K562 (cell line): ENCODE measurements around the gene PDE4A. TPM values are rescaled to one million over a fixed set of nuclear protein-coding genes. Genes with fewer than 3 reads are reported as not detected.

Source experiments
- ATAC-seq: fragments of 200-7000 bp; cut with Tn5 transposase; 3 replicates; pipeline ENCODE4 v1.9.1; 2020; ENCODE audit warnings: moderate library complexity
- BruUV-seq: library from RNA; stranded (reverse); fragments of 400-500 nt; replicated peaks from 2 replicates; lab custom pipeline; 2021; lab: Mats Ljungman, UMichigan
- CTCF ChIA-PET: fragments of 300-600 bp; formaldehyde crosslinking; extraction: SDS; loops from one replicate; lab custom pipeline; 2021; ENCODE audit warnings: low intra/inter-chr PET ratio; lab: Yijun Ruan, JAX
- POLR2A ChIA-PET: fragments of 300-600, 350-650 bp; sonication (Branson Sonifier 250); formaldehyde crosslinking; extraction: SDS; loops from one replicate; lab custom pipeline; 2021; ENCODE audit warnings: antibody characterized with exemption, inconsistent platforms; lab: Yijun Ruan, JAX
- DNase-seq, 4 experiments: peaks; one replicate each; pipeline versions ENCODE4 v3.0.0 to v3.0.0-alpha.2; 2011 to 2018; ENCODE audit warnings: low spot score in 3 of 4, mixed read lengths in 3 of 4; ENCODE audit errors: extremely low read depth in 1 of 4
- FAIRE-seq: peaks from 2 replicates; lab custom pipeline; 2011; peaks lifted over from hg19 to GRCh38; lab: Jason Lieb, UNC
- H2AFZ ChIP-seq: 2 replicates; pipeline ENCODE4 v1.6.0; 2011; ENCODE audit warnings: low read depth, low read length, control low read depth, inconsistent platforms
- H3K27ac ChIP-seq: fragments of 200-600 bp; 3 replicates; pipeline ENCODE4 v1.8.0; 2011; ENCODE audit warnings: low read depth, mild to moderate bottlenecking, control low read depth, inconsistent platforms, low read length, moderate library complexity, mixed read lengths; ENCODE audit errors: extremely low read depth
- H3K27me3 ChIP-seq, 2 experiments: fragments of 300-600 bp in 1 of 2; 2 replicates in 1 of 2; 3 replicates in 1 of 2; pipeline versions ENCODE4 v1.6.0 to v1.8.0; 2011; ENCODE audit warnings: inconsistent platforms in 2 of 2, low read length in 2 of 2, mild to moderate bottlenecking in 1 of 2, mixed read lengths in 1 of 2, moderate library complexity in 1 of 2; ENCODE audit not compliant: control insufficient read depth in 2 of 2, insufficient read depth in 2 of 2
- H3K36me3 ChIP-seq: fragments of 300-600 bp; 3 replicates; pipeline ENCODE4 v1.8.0; 2011; ENCODE audit warnings: mild to moderate bottlenecking, low read length, inconsistent platforms; ENCODE audit not compliant: control insufficient read depth, insufficient read depth
- H3K4me1 ChIP-seq, 2 experiments: fragments of 200-600 bp in 1 of 2; replicated peaks in 1 of 2; 2 replicates in 1 of 2; 3 replicates in 1 of 2; pipeline versions ENCODE4 v1.5.1 to v1.8.0; 2011; ENCODE audit warnings: inconsistent platforms in 2 of 2, low read length in 2 of 2, mild to moderate bottlenecking in 1 of 2, mixed read lengths in 1 of 2, moderate library complexity in 1 of 2; ENCODE audit not compliant: control insufficient read depth in 2 of 2, insufficient read depth in 2 of 2
- H3K4me2 ChIP-seq: 2 replicates; pipeline ENCODE4 v1.6.1; 2011; ENCODE audit warnings: low read length, control low read depth, inconsistent platforms, mixed read lengths; ENCODE audit not compliant: insufficient read depth
- H3K4me3 ChIP-seq: fragments of 200-600 bp; sonication (generic), shearing (Covaris generic); 2 replicates; pipeline ENCODE4 v1.5.1; 2016; ENCODE audit warnings: control low read depth, inconsistent platforms
- H3K79me2 ChIP-seq: fragments of 200-600 bp; 3 replicates; pipeline ENCODE4 v1.8.0; 2011; ENCODE audit warnings: low read length, inconsistent platforms; ENCODE audit not compliant: control insufficient read depth, insufficient read depth
- H3K9ac ChIP-seq, 2 experiments: 2 replicates each; pipeline versions ENCODE4 v1.6.0 to v1.6.1; 2011; ENCODE audit warnings: low read depth in 2 of 2, low read length in 2 of 2, control low read depth in 1 of 2, inconsistent platforms in 1 of 2, mild to moderate bottlenecking in 1 of 2, mixed read lengths in 1 of 2; ENCODE audit not compliant: insufficient read depth in 1 of 2
- H3K9me1 ChIP-seq: one replicate; pipeline ENCODE4 v1.6.0; 2011; ENCODE audit warnings: inconsistent platforms, mild to moderate bottlenecking, low read length, moderate library complexity; ENCODE audit not compliant: control insufficient read depth, insufficient read depth
- H3K9me3 ChIP-seq: replicated peaks from 2 replicates; pipeline ENCODE4 v1.5.1; 2011; ENCODE audit warnings: low read depth, low read length, inconsistent platforms; ENCODE audit not compliant: control insufficient read depth, insufficient read depth
- H4K20me1 ChIP-seq: replicated peaks from 2 replicates; pipeline ENCODE4 v1.6.1; 2011; ENCODE audit warnings: low read length, inconsistent platforms, mixed read lengths; ENCODE audit not compliant: control insufficient read depth, insufficient read depth
- ATF1 ChIP-seq, 2 experiments: fragments of 450-650 bp in 1 of 2; IDR thresholded peaks; 2 replicates each; pipeline ENCODE4 v1.6.1; 2016; ENCODE audit warnings: missing compliant biosample characterization in 1 of 2, missing genetic modification characterization in 1 of 2
- IFI16 ChIP-seq: fragments of 250-450 bp; sonication (Bioruptor Pico); IDR thresholded peaks from 2 replicates; pipeline ENCODE4 v2.1.2; 2022; ENCODE audit warnings: mild to moderate bottlenecking, inconsistent platforms
- KAT7 ChIP-seq: sonication (generic); formaldehyde crosslinking; IDR thresholded peaks from 2 replicates; pipeline ENCODE4 v1.8.0; 2022; ENCODE audit warnings: missing genetic modification reagents, mild to moderate bottlenecking, borderline replicate concordance
- KDM5B ChIP-seq: fragments of 200-600 bp; sonication (generic); IDR thresholded peaks from 2 replicates; pipeline ENCODE4 v1.6.1; 2012; ENCODE audit warnings: low read depth, mild to moderate bottlenecking, moderate library complexity, low read length, control low read depth, inconsistent platforms; ENCODE audit not compliant: insufficient replicate concordance
- RAD21 ChIP-seq, 2 experiments: fragments of 250-450 bp in 1 of 2; fragments of 450-650 bp in 1 of 2; sonication (Bioruptor Pico) in 1 of 2; formaldehyde crosslinking in 1 of 2; IDR thresholded peaks in 1 of 2; conservative IDR thresholded peaks in 1 of 2; 2 replicates each; pipeline versions ENCODE4 v1.4.0 to v1.8.0; 2020 to 2022; ENCODE audit warnings: mild to moderate bottlenecking in 2 of 2, moderate library complexity in 1 of 2
- SMC3 ChIP-seq: conservative IDR thresholded peaks from 2 replicates; pipeline ENCODE4 v1.6.1; 2011; ENCODE audit warnings: low read depth, low read length, improper control_type of control experiment; ENCODE audit not compliant: insufficient read depth
- ZNF347 ChIP-seq: fragments of 450-650 bp; formaldehyde crosslinking; IDR thresholded peaks from 2 replicates; pipeline ENCODE4 v1.4.0; 2020; ENCODE audit warnings: low read depth, mild to moderate bottlenecking, moderate library complexity
- WGBS: fragments of 100-300 bp; shearing (Covaris generic); methylation state at CpG from one replicate; pipeline ENCODE4 v1.1.6; 2016; ENCODE audit warnings: low coverage, mixed read lengths; ENCODE audit not compliant: insufficient coverage; ENCODE audit errors: missing lambda C conversion rate; 5-methylcytosine and 5-hydroxymethylcytosine counted together
- in situ Hi-C: fragments of 300-500 bp; cut with MboI; formaldehyde crosslinking; loops from 4 replicates; pipeline ENCODE4 v1.15.0; 2018; ENCODE audit warnings: inconsistent platforms, mixed read lengths
- intact Hi-C: fragments of 100-400 bp; cut with micrococcal nuclease; formaldehyde crosslinking; loops from 2 replicates; pipeline ENCODE4 v1.14.2; 2022
- polyA plus RNA-seq, 8 experiments: library from polyadenylated mRNA; depleted of rRNA in 4 of 8; stranded (reverse) in 5 of 8; unstranded in 3 of 8; fragments of >200 nt; fragmentation: Nextera tagmentation in 2 of 8; fragmentation: Illumina TruSeq in 1 of 8; extraction: Ambion mirVana in 2 of 8; extraction: Trizol in 1 of 8; gene quantifications; 2 replicates each; pipeline versions ENCODE4 v1.2.1 to v1.2.3, GENCODE V29; 2011 to 2014; ENCODE audit warnings: inconsistent platforms in 1 of 8, missing spikeins in 1 of 8
- total RNA-seq, 7 experiments: library from RNA; depleted of rRNA in 6 of 7; stranded (reverse); fragments of >200 nt in 6 of 7; fragmentation: Illumina TruSeq in 2 of 7; extraction: Trizol in 2 of 7; gene quantifications; 2 replicates each; pipeline versions ENCODE4 v1.2.1 to v1.2.3, GENCODE V29; 2011 to 2021; ENCODE audit warnings: low replicate concordance in 1 of 7
- TF ChIP-seq, protein P1 (sequence below): IDR thresholded peaks from 3 replicates; pipeline ENCODE4 v1.6.1; 2011; ENCODE audit warnings: borderline replicate concordance, mild to moderate bottlenecking, moderate library complexity; ENCODE audit not compliant: insufficient read length; ENCODE audit errors: extremely low read depth
- TF ChIP-seq, protein P2 (sequence below): IDR thresholded peaks from 2 replicates; pipeline ENCODE4 v1.6.1; 2012; ENCODE audit warnings: low read depth, low read length, improper control_type of control experiment, borderline replicate concordance
- TF ChIP-seq, protein P3 (sequence below), 3 experiments: IDR thresholded peaks in 2 of 3; conservative IDR thresholded peaks in 1 of 3; 2 replicates each; pipeline ENCODE4 v1.5.1; 2011 to 2012; ENCODE audit warnings: low read length in 3 of 3, mild to moderate bottlenecking in 3 of 3, control low read depth in 2 of 3, improper control_type of control experiment in 1 of 3, inconsistent platforms in 1 of 3, low read depth in 1 of 3, mixed read lengths in 1 of 3, moderate library complexity in 1 of 3; ENCODE audit not compliant: insufficient read depth in 2 of 3

Gene PDE4A
- total and polyA plus RNA-seq, 9 of the 15 experiments (the other 6 are each of a cell fraction or from before 2014, with no cell fraction given): 0.66 to 26.9 (median 4.6) TPM

DNA sequence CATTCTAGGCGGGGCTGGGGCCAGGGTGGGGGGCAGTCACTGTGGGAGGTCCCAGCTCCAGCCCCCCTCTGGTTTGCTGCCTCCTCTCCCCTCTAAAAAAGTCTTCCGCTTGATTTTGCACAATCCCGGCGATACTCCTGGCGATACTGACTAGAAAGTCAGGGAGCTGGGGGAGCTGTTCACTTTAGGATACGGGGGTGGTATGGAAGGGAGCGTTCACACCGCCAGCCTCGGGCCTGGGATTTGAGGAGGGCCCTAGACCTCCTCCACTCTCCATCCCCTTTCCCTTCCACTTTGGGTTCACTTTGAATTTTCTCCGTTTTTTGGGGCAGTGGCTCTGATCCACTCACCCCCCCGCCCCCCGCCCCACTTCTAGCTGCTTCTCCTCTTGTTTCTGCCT lies 47.8 kb downstream of the PDE4A start (continued):
- no peak for TF ChIP-seq KDM5B
- TF ChIP-seq ATF1 (CRISPR knock-in tag; IDR thresholded peaks at IDR 0.05): no peak
- TF ChIP-seq ATF1 (tag; IDR thresholded peaks at IDR 0.05): no peak
- no peak for TF ChIP-seq SMC3
- no peak for TF ChIP-seq ZNF347 (CRISPR knock-in tag)
- TF ChIP-seq IFI16 (CRISPR knock-in tag): no peak
- TF ChIP-seq, protein P1, sequence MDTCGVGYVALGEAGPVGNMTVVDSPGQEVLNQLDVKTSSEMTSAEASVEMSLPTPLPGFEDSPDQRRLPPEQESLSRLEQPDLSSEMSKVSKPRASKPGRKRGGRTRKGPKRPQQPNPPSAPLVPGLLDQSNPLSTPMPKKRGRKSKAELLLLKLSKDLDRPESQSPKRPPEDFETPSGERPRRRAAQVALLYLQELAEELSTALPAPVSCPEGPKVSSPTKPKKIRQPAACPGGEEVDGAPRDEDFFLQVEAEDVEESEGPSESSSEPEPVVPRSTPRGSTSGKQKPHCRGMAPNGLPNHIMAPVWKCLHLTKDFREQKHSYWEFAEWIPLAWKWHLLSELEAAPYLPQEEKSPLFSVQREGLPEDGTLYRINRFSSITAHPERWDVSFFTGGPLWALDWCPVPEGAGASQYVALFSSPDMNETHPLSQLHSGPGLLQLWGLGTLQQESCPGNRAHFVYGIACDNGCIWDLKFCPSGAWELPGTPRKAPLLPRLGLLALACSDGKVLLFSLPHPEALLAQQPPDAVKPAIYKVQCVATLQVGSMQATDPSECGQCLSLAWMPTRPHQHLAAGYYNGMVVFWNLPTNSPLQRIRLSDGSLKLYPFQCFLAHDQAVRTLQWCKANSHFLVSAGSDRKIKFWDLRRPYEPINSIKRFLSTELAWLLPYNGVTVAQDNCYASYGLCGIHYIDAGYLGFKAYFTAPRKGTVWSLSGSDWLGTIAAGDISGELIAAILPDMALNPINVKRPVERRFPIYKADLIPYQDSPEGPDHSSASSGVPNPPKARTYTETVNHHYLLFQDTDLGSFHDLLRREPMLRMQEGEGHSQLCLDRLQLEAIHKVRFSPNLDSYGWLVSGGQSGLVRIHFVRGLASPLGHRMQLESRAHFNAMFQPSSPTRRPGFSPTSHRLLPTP: no peak

DNA sequence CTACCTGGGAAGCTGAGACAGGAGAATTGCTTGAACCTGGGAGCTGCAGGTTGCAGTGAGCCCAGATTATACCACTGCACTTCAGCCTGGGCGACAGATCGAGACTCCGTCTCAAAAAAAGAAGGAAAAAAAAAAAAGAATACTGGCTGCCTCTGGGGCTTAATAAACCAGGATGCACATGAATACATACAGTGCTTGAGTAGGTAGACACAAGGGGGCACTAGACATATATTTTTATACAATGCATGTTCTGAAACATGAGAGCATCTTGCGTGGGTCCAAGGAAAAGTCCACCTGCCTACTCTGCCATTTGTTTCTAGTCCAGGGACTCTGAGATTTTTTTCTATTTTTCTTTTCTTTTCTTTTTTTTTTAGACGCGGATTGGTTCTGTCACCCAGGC lies 51.6 kb downstream of the PDE4A start:
- BruUV-seq: no TSS peak
- peaks cover 7 to 16% of the 10 kb centered on the region in 2 experiments; a peak in 4 of 5 replicates for H3K4me1 ChIP-seq
- H4K20me1 ChIP-seq: 0 out of 2 replicates have a peak, but pooled peaks cover 4% of the 10 kb centered on the region
- no peak overlapping the region for H2AFZ ChIP-seq
- H3K4me2 ChIP-seq: no peak overlapping the region
- no peak overlapping the region for H3K9ac ChIP-seq
- peaks cover 21% of the 10 kb centered on the region; the same call in 2 of the 3 replicates for H3K36me3 ChIP-seq
- ChIA-PET POLR2A (no interaction called here), CTCF (interaction anchor here (0.7 kb wide), 1 partner anchor 200 kb away, joined by 3 read pairs; no protein-coding TSS in a partner anchor)
- H3K9me3 ChIP-seq: no peaks in the 10 kb centered on the region
- no peaks in the 10 kb centered on the region for H3K79me2 ChIP-seq
- H3K4me3 ChIP-seq: no peak overlapping the region
- DNase-seq (peak in 2 of 4 experiments; percentile 32 to 59), FAIRE-seq (no peak), ATAC-seq (peak; percentile 75)
- H3K27ac ChIP-seq: no peak overlapping the region
- 21% methylated on average over 6 of the region's 6 CpGs for WGBS
- TF ChIP-seq RAD21 (CRISPR knock-in tag; conservative IDR thresholded peaks at IDR 0.05 in 1 of 2, IDR thresholded peaks at IDR 0.05 in 1 of 2): peak in 1 of 2 experiments; percentile 36; a peak in 2 of 4 replicates
- TF ChIP-seq, protein P2, sequence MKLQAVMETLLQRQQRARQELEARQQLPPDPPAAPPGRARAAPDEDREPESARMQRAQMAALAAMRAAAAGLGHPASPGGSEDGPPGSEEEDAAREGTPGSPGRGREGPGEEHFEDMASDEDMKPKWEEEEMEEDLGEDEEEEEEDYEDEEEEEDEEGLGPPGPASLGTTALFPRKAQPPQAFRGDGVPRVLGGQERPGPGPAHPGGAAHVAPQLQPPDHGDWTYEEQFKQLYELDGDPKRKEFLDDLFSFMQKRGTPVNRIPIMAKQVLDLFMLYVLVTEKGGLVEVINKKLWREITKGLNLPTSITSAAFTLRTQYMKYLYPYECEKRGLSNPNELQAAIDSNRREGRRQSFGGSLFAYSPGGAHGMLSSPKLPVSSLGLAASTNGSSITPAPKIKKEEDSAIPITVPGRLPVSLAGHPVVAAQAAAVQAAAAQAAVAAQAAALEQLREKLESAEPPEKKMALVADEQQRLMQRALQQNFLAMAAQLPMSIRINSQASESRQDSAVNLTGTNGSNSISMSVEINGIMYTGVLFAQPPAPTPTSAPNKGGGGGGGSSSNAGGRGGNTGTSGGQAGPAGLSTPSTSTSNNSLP: peak; percentile 61; the same call in 1 of the 2 replicates
- TF ChIP-seq, protein P3, sequence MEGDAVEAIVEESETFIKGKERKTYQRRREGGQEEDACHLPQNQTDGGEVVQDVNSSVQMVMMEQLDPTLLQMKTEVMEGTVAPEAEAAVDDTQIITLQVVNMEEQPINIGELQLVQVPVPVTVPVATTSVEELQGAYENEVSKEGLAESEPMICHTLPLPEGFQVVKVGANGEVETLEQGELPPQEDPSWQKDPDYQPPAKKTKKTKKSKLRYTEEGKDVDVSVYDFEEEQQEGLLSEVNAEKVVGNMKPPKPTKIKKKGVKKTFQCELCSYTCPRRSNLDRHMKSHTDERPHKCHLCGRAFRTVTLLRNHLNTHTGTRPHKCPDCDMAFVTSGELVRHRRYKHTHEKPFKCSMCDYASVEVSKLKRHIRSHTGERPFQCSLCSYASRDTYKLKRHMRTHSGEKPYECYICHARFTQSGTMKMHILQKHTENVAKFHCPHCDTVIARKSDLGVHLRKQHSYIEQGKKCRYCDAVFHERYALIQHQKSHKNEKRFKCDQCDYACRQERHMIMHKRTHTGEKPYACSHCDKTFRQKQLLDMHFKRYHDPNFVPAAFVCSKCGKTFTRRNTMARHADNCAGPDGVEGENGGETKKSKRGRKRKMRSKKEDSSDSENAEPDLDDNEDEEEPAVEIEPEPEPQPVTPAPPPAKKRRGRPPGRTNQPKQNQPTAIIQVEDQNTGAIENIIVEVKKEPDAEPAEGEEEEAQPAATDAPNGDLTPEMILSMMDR (IDR thresholded peaks at IDR 0.05 in 2 of 3, conservative IDR thresholded peaks at IDR 0.05 in 1 of 3; ENCODE audit: insufficient read depth in 2 of 3, low read depth in 1 of 3, low read length in 3 of 3): peak; percentile 32 to 65 (median 56); a peak in 5 of 6 replicates
- no peak for TF ChIP-seq KAT7 (CRISPR knock-in tag)
- no peaks in the 10 kb centered on the region for H3K9me1 ChIP-seq
- no peaks in the 10 kb centered on the region for H3K27me3 ChIP-seq
- in situ Hi-C loops (no loop called here), intact Hi-C loops (no loop called here)
